Nucleus accumbens (tissue), 56 donors: ENCODE measurements around the gene C2orf68.
"Not testable (repeated sequence)": the region's sequence is repeated elsewhere in the genome, so short reads cannot be mapped to it uniquely, and the experiment has no call there.

ENCODE experiments used
- DNase-seq, 56 donors: peaks; one replicate each; lab custom pipeline; 2025; lab: John Stamatoyannopoulos, UW

C2orf68 gene

DNA sequence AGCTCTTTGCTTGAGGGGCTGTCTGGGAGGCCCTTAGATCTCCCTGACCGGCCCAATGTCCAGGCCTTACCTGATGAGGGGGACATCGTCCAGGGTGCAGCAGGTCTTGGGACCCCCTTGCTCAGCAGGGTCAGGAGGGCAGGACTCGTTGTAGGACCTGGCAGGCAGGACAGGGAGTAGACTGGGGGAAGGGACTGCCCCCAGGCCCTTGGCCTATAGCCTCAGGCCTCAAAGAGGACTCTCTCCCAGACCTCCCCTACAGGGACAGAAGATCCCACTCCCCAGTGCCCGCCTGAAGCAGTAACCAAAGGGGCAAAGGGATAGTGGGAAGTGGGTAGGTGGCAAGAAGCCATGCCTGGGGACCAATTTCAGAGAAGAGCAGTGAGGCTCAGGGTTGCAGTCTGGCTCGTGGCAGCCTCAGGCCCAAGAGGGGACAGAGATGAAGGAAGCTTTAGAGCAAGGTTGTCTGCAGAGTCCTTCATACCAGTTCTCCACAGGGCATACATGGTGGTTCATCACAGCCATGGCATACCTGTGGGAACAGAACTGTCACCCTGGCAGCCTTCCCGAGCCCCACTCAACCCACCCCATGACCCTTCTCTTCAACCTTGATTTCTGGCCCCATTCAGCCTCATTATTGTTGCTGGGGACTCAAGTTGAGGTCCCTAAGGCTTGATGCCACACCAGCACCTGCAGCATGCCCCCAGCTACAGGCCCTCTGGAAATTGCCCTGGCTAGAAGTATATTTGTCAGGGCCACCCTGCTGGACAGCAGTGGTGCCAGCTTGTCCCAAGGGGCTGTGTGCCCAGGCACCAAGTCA, 10.7 kb downstream of the C2orf68 start:
- DNase-seq = no peak

DNA sequence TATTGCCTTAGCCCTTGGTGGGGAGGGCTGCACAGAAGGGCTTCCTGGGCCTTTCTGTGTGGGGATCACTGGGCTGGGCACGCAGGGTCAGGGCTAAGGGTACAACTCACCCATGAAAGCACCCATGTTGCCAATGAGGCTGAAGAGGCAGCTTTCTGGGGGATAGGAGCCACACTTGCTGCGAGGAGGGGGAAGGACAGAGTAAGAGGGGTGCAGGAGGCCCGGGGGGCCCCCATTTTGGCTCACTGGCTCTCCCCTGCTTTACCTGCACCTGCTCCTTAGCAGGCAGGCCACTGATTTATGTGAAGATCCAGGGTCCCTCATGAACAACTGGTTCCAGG, 11.7 kb downstream of the C2orf68 start:
- DNase-seq = no peak

DNA sequence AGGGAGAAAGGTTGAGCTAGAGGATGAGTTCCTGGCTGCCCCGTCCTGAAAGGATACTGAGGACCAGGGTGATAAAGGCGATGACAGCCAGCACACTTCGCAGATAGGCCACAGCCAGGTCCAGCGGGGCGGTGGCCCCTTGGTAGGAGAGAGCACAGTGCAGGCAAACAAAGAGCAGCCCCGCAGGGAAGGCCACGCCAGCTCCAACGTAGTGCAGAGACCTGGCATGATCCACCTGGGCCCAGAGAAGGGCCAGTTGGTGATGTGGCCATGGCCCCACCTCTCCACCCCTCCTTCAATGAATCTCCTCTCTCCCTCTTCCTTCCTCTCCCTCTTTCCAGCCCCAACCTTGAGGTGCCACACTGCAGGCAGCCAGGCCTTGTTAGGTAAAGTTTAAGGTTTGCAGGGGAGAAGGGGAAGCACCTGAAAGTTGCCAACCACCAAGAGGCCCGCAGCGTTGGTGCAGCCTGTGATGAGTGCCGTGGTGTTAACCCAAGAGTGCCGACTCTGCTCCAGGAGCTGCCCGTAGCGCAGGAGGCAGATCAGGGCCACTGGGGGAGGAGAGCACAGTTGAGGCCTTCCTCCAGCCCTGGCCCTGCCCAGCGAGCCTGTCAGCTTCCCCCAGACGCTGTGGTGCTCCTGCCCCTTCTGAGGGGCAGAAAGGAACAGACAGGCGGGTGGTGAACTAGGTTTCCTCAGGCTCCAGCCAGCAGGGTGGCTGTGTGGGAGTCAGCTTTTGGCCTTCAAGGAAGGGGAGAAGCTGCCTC, 12.2 kb downstream of the C2orf68 start:
- DNase-seq = no peak

DNA sequence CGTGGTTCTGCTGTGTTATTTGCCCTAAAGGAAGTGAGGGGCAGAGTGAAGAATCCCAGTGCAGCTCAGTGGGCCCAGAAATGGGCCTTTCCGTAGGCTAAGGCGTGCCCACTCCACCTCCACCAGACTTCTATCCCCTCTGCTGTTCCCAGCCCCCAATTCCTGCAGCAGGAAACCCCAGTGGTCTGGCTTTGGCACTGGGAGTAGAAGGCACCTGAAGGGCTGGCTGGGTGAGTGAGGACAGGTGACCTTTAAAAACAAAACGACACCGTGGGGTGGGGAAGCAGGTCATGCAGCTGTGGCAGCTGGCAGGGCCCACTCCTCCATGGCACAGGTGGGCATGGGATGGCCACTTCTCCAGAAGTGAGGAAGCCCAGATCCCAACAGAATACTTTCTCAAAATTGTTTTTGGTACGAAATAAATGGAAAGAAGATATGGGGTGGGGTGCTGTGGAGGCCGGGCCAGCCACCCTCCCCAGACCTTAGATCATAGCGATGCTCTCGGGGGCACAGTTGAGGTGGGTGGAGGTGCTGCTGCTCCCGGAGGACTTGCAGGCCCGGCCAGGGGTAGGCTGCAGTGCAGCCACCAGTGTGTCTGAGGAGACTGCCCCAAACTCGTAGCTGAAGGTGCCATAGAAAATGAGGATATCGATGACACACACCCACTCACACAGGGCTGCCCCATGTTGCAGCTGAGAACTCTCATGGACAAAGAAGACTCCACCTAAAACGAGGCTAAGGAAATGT, 13.1 kb downstream of the C2orf68 start:
- DNase-seq = no peak

DNA sequence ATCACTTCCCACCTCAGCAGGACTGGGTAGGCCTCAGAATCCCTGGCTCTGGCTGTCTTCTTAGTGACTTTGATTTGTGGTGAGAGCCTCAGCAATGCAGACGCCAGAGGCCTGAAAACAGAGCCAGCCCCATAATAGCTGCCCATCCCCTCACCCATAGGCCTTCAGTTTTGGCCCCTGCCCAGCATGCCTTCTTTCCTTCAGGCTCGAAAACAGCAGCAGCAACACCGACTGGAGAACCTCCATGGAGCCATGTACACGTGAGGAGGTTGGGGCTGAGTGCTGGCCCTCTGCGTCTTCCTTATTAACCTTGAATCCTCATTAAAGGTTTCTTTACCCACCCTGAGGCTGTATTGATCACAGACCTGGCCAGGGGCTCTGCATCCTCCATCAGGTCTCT, 14.6 kb downstream of the C2orf68 start:
- no peak for DNase-seq

DNA sequence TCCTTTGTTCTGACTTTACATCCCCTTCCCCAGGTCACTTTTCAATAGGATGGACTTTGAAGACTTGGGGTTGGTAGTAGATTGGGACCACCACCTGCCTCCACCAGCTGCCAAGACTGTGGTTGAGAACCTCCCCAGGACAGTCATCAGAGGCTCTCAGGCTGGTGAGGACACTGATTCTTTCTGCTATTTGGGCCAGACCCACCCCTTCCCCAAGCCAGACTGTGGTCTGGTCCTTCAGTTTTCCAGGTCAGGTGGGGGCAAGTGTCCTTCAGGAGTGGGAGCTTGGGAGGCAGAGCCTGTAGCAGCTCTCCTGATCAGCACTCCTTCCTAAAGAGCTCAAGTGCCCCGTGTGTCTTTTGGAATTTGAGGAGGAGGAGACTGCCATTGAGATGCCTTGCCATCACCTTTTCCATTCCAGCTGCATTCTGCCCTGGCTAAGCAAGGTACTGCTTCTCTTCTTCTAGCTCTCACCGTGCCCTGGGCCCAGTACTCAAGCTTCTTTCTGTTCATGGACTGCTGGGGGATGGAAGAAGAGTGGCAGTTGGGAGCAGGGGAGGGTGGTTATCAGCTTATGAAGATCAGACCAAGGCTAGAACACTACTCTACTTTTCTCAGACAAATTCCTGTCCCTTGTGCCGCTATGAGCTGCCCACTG, 15.3 kb downstream of the C2orf68 start:
- no peak for DNase-seq

DNA sequence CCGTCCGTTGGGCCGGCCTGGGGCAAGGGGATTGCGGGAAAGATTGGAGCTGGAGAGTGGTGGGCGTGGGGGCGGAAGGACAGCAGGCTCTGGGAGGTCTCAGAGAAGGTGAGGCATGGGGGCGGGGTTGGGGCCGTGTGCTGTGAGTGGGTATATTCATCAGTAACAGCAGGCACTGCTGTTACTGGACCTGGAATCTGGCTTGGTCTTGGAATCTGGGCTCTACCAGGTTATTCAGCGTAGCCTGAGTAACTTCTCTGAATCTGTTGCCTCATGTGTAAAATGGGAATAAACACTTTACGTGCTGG, 15.9 kb downstream of the C2orf68 start:
- no peak for DNase-seq

DNA sequence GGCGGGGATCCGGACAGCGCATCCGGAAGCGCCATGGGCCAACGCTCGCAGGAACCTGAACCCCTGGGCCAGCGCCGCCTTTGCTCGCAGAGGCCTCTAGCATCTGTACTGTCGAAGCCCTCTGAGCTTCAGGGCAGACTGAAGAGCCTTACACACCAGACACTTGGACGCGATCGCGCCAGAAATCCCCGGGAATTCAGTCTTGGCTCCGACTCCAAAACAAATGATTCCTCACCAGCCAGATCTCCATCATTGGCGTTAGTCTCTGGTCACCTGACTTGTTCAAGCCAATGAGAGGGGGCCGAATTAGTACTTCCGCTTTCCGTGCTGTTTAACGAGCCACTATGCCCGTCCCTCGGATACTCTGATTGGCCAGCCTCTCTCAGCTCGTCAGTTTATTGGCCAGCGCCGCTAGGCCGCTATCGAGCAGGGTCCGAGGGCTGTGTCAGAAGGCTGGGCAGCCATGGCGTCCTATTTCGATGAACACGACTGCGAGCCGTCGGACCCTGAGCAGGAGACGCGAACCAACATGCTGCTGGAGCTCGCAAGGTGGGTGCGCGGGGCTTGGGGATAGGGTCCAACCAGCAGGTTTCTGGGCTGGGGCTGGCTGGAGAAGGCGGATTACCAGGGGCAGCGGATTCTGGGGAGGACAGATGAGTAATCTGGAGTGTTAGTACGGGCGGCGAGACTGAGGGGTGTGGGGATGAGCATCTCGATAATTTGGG, 16.4 kb downstream of the C2orf68 start, which contains the start of gene RNF181:
Gene RNF181 (plus strand): TSS at position 445 of the 725 bp plus-strand sequence. CDS start 19 bp downstream, at position 464.
- peak; percentile 73 to 99 (median 97) for DNase-seq

DNA sequence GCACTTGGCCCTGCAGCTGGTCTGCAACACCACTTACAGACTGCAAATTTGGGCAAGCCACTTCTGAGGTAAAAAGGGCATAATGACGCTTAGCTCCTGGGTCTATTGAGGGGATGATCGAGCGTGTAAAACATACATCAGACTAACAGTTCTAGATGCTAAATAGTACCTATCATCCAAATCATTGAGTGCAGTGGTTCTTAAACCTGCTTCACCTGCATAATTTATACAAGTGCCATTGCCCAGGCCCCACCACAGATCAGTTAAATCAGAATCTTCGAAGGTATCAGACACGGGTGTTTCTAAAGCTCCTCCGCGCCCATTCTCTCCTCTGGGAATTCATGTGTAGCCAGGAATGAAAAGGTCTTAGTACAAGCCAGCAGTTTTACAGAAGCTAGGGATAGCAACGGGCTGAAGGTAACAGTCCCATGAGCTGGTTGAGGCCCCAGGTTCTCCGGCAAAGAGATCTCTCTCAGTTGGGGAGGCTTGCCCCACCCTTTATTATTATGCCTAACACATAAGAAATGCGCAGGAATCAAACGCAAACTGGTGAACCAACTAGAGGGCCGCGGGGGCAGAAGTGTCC, 17.1 kb downstream of the C2orf68 start:
- no peak for DNase-seq

DNA sequence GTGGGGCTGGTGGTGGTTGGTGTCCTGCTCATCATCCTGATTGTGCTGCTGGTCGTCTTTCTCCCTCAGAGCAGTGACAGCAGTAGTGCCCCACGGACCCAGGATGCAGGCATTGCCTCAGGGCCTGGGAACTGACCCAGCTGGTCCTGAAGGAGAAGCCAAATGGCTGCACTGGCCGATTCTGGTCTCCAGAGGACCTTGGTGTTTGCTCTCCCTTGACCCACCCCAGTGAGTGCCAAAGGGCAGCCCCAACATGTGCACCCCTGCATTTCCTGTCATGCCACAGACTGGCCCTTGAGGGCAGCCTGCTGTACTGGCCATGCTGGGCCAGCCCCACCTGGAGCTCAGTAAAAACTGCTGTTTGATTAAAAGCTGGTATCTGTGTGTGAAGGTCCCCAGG, 18.8 kb downstream of the C2orf68 start:
- no peak for DNase-seq

DNA sequence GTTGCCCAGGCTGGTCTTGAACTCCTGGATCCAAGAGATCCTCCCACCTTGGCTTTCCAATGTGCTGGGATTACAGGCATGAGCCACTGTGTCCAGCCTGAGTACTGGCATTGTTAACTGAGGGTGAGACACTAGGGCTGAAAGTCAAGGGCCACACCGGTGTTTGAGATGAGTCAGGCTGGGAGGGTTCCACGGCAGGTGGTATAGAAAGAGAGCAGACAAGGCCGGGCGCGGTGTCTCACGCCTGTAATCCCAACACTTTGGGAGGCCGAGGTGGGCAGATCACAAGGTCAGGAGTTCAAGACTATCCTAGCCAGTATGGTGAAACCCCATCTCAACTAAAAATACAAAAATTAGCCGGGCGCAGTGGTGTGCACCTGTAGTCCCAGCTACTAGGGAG, 19.6 kb downstream of the C2orf68 start:
- not testable (repeated sequence) for DNase-seq

DNA sequence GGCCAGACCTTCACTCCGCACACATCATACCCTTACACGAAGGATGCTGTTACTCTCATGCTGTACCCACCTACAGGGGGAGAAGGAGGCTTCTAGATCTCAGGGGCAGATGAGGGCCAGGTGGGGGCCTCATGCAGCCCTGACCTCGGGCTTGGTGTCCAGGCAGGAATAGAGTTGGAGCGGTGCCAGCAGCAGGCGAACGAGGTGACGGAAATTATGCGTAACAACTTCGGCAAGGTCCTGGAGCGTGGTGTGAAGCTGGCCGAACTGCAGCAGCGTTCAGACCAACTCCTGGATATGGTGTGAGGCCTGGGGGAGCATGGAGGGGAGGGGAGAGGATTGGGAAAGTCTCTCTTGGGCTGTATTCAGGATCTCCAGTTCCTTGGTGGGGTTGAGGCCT, 20.3 kb downstream of the C2orf68 start:
- DNase-seq = no peak

DNA sequence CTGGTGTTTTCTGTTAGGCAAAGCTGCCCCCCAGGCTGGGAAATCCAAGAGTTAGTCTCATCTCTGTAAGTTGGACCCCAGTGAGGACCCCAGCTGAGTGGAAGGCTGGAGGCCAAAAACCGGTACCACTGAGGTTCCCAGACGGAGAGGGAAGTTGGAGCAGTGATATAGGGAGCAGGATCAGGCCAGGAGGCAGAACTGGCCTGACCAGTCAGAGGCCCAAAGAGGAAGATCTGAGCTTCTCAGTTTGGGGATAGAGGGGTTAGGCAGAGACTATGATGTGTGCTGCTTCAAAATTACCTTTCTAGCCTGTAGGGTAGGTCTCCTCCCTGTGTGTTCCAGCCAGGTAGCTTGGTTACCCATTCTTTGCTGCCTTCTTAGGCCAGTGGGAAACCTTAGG, 20.9 kb downstream of the C2orf68 start:
- no peak for DNase-seq

DNA sequence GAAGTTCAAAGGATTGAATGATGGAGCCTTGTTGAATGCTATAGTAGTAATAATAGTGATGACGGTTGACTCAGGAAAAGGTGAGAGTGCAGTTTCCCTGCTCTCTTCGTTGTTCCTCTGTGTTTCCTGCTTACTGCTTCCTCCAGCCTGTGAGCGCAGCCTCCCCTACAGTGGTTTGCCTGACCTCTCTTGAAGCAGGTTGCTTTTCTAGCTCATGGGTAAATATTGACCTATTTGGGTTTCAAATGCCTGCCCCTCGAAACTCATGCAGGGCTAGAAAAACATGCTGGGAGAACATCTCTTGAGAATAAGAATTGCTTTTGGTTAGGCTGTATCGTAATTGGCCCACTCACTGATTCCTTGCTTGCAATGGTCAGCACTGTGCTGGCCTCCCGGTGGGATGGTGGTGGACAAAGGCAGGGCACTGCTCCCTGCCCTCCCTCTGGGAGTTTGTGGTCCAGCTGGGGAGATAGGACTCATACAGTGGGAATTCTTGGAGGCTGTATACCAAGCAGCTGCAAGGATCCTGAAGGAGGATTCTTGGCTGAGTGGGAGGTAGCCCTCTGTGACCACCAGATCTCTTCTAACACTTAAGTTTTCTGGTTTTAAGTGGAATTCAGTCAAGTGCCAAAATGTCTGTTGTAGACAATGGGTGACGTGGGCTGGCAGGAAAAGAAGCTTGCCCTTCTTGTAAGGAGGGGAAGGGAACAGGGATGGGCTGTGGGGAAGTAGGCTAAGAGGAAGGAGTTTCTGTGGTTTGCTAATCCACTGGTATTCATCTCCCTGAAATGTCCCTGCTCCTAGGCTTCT, 21.7 kb downstream of the C2orf68 start:
- peak in 6 of 56 donors; percentile 27 to 47 (median 29) for DNase-seq

DNA sequence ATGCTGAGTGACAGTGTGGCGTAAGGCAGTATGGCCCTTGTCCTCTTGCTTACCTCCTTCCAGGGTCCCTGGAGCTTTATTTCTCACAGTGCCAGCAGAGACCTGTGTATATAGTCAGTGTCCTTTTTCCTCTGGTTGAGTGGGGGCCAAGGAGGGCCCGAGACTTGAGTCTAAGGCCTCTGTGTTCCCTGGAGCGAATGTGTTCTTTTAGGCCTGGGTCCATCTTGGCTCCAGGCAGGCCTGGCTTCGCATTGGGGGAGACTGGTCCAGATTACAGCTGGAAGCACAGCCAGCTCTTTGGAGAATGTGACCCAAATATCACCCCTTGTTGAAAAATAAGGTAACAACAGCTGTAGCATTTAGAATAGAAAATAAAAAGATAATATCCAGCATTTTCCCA, 22.7 kb downstream of the C2orf68 start:
- DNase-seq = peak in 9 of 56 donors; percentile 6 to 54 (median 24)

DNA sequence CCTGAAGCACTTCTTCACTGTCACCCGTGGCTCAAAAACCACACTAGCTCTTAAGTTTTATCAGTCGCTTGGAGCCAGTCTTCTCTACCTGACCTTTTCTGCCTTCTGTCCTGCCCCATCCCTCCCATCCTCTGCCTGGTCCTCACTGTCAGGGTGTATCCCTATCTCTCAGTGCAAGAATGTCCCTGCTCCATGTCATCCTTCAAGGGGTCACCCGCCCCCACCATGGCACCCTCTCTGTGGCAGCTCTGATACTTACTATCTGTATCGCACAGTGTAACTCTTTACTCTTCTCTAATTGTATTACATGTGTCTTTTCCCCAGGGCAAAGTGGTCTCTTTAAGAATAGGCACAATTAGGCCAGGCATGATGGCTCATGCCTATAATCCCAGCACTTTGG, 23.2 kb downstream of the C2orf68 start:
- no peak for DNase-seq

DNA sequence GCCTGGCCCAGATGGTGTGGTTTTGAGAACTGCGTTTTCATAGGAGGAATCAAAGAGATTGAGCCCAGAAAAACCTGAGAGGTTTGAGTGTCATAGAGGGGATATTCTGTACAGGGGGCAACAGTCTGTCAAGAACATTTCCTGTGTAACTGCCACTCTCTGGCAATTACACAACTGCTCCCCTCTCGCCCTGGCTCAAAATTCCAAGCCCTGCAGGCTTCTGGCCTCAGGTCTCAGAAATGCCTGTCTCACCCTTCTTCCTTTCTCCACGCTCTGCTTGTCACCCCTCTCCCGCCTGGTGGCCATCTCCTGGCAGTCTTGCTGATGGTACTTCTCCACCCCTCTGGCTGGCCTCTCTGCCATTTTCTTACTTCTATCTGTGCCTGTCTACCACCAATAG, 23.6 kb downstream of the C2orf68 start:
- DNase-seq = no peak

DNA sequence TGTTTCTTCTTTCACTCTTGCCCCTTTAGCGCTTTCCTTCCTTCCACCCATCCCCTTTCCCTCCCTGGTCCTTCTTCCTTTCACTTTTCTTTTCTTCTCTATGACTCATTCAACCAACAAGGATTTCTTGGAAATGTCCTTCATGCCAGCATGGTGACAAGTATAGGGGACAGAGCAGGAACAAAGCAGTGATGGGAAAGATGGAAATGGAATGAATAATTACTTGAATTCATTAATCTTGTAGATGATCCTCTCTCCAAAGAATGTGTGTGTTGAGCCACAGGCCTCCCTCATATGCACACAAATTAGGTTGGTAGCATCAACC, 26.1 kb downstream of the C2orf68 start:
- DNase-seq = no peak
